GM12864 (cell line): ENCODE data around the gene COA8.
A peak's percentile ranks its signal among the peaks of the same experiment; 100 is the strongest.

ENCODE experiments used
- DNase-seq: peaks from one replicate; pipeline ENCODE4 v3.0.0-alpha.2; 2011; ENCODE audit warnings: low read depth
- H3K4me3 ChIP-seq: 2 replicates; pipeline ENCODE4 v1.5.1; 2011; ENCODE audit warnings: mild to moderate bottlenecking, low read depth, low read length, control low read depth
- TF ChIP-seq, protein P1 (sequence below): IDR thresholded peaks from 2 replicates; pipeline ENCODE4 v1.5.1; 2011; ENCODE audit warnings: low read depth, mild to moderate bottlenecking, moderate library complexity, low read length, control low read depth, inconsistent platforms; ENCODE audit errors: missing control alignments

COA8 gene

GRCh38 chr14:103527408-103528145 is 35.2 kb upstream of the COA8 start:
- H3K4me3 ChIP-seq, result peak overlapping the region; percentile 82
- DNase-seq, result peak; percentile 26
- TF ChIP-seq, protein P1, sequence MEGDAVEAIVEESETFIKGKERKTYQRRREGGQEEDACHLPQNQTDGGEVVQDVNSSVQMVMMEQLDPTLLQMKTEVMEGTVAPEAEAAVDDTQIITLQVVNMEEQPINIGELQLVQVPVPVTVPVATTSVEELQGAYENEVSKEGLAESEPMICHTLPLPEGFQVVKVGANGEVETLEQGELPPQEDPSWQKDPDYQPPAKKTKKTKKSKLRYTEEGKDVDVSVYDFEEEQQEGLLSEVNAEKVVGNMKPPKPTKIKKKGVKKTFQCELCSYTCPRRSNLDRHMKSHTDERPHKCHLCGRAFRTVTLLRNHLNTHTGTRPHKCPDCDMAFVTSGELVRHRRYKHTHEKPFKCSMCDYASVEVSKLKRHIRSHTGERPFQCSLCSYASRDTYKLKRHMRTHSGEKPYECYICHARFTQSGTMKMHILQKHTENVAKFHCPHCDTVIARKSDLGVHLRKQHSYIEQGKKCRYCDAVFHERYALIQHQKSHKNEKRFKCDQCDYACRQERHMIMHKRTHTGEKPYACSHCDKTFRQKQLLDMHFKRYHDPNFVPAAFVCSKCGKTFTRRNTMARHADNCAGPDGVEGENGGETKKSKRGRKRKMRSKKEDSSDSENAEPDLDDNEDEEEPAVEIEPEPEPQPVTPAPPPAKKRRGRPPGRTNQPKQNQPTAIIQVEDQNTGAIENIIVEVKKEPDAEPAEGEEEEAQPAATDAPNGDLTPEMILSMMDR, result no peak

GRCh38 chr14:103528146-103528586 is 34.6 kb upstream of the COA8 start:
- H3K4me3 ChIP-seq, result peak overlapping the region; percentile 82
- no peak for DNase-seq
- TF ChIP-seq, protein P1, result no peak

- TF ChIP-seq, protein P1, result no peak
- DNase-seq, result no peak
- H3K4me3 ChIP-seq, result peak within 1 kb of the TSS; percentile 82
Observed at GRCh38 chr14:103528587-103529382, 34.0 kb upstream of the COA8 start, which contains the start of gene TRMT61A. TSS of gene TRMT61A (plus strand) at chr14:103529196. CDS start at chr14:103529979, 783 bp downstream.

- peak overlapping the region; percentile 82 for H3K4me3 ChIP-seq
Observed at GRCh38 chr14:103529383-103530365, 33.1 kb upstream of the COA8 start.

DNA sequence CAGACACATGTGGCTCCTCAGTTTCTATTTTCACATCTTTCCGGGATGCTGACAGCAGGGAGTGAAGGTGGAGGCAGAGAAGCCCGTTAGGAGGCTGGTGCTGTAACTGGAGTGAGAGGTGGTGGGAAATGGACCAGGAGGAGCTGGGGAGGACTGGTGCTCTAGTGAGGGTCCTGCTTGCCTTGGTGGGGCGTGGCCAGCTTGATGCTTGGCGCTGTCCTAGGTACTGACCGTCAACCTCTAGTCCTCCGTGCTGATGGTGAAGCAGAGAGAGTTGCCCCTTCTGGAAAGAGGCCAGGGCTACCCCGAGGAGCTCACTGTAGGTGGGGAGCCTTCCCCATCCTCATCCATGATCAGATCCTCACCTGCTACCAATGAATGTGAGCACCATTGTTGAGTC is 32.4 kb upstream of the COA8 start:
- no peak for DNase-seq
- TF ChIP-seq, protein P1, result no peak
- H3K4me3 ChIP-seq, result peak overlapping the region; percentile 82; the same call in 1 of the 2 replicates

More at GRCh38 chr14:103529383-103530365, 33.1 kb upstream of the COA8 start:
- DNase-seq, result no peak
- TF ChIP-seq, protein P1, result no peak

DNA sequence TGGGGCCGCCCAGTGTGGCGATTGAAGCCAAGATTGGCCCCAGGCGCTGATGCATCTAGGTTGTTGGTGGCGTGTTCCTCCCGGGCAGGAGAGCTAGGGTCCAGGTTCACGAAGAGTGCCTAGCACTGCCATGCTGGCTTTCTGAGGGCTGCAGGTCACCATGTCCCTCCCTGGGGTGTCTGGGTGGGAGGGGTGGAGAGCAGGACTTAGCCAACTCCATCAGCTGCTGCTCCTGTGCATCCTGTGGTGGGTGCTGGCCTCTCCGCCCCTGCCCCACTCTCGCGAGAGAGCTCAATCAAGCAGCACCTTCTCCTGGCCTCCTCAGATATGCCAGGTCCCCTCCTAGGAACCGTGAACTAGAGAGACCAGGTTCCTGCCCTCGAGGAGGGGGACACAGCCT is 31.9 kb upstream of the COA8 start:
- DNase-seq, result no peak
- TF ChIP-seq, protein P1, result no peak
- no peak overlapping the region for H3K4me3 ChIP-seq
